NCI-H1694 (cell line): ENCODE data around the gene ZCCHC4.
A peak's percentile ranks its signal among the peaks of the same experiment; 100 is the strongest.
"Not testable (repeated sequence)": the region's sequence is repeated elsewhere in the genome, so short reads cannot be mapped to it uniquely, and the experiment has no call there.

Experiments
- DNase-seq: peaks from one replicate; lab custom pipeline; 2025; lab: John Stamatoyannopoulos, UW

ZCCHC4 gene

DNA sequence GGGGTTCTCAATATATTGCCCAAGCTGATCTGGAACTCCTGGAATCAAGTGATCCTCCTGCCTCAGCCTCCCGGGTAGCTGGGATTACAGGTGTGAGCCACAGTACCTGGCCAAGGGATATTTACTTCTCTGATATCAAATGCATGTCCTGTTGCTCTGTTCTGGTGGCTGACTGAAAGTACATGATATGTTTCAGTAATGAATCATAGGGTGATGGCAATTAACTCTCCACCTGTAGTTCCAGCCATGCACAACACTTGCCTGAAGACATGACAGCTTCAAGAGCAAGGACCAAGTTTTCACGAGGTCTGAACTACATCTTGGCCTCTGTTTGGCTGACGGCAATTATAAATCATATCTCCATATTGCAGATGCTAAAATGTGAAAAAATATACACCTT is 9.1 kb downstream of the ZCCHC4 start:
- DNase-seq, result no peak

DNA sequence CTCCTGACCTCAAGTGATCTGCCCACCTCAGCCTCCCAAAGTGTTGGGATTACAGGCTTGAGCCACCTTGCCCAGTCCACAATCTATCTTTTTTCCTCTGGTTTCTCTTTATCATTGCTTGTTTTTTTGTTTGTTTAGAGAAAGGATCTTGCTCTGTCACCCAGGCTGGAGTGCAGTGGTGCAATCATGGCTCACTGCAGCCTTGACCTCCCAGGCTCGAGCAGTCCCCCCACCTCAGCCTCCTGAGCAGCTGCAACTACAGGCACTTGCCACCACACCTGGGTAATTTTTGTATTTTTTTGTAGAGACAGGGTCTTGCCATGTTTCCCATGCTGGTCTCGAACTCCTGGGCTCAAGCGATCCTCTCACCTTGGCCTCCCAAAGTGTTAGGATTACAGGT is 15.9 kb downstream of the ZCCHC4 start:
- DNase-seq, result not testable (repeated sequence)

DNA sequence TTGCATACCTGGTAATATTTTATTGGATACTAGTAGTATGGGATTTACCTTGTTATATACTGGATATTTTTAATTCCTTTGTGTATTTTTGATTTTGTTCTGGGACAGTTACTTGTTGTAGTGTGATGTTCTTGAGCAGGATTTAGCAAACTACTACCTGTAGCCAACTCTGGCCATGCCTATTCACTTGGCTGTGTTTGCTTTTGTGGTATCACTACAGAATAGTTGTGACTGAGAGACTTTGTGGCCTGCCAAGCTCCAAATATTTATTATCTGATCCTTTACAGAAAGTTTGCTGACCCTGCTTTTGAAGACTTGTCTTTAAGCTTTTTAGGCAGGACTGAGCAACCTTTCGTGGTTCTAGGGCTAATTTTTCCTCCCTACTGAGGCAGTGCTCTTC is 17.8 kb downstream of the ZCCHC4 start:
- DNase-seq, result no peak

- no peak for DNase-seq
These were observed 18.6 kb downstream of the ZCCHC4 start for GRCh38 chr4:25330905-25331808.

DNA sequence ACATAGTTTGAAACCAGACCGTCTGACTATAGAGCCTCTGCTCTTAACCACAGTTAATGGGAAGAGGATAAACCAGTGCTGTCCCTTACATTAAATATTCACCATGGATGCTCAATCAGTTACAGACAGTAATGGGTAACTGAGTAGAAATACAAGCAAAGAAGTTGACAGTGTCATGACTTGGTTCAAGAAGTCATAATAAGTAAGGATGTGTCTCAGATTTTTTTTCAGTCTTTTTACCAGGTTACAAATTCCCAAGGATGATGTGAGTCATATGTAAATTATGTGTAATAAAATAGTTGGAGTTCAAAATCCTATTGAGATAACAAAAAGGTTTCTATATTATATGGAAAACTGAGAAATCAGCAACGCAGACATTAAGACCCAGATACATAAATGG is 31.1 kb downstream of the ZCCHC4 start:
- DNase-seq, result no peak

DNA sequence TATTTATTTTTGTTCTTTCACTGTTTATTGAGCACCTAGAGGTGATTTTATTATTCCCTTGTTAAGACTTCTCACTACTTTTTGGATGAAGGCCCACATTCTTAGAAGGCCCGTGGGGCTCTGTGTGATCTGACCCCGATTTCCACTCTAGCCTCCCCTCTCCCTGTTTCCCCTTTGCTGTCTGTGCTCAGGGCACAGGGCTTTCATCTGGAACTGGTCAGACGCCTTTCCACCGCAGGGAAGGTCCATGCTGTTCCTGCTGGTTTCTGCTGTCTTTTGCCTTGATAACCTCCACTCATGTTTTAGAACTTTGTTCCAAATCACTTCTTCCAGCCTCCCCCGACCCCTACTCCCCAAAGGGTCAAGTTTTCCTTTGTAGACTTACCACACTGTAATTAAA is 33.2 kb downstream of the ZCCHC4 start:
- DNase-seq, result no peak

- no peak for DNase-seq
These were observed 34.3 kb downstream of the ZCCHC4 start for GRCh38 chr4:25346913-25347312.

DNA sequence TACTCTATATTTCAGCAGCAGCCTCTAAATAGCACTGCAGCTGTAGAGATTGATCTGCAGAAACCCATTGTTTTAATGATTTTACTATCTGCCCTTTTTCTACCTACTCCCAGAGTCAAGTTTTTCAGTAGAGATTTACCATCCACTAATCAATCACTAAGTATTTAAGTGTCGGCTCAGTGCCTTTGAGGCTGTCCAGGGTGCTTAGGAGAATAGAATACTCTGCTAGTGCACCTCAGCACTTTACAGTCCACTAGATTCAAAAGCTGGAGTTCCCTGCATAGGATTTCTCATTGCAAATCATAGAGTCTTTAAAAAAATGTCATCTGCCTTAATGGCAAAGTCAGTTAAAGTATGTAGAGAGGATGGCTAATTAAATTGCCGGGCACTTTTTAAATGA is 34.9 kb downstream of the ZCCHC4 start:
- DNase-seq, result no peak

GRCh38 chr4:25347971-25348370 is 35.4 kb downstream of the ZCCHC4 start:
- no peak for DNase-seq

- DNase-seq, result no peak
These were observed 38.0 kb downstream of the ZCCHC4 start for GRCh38 chr4:25350561-25350960.

DNA sequence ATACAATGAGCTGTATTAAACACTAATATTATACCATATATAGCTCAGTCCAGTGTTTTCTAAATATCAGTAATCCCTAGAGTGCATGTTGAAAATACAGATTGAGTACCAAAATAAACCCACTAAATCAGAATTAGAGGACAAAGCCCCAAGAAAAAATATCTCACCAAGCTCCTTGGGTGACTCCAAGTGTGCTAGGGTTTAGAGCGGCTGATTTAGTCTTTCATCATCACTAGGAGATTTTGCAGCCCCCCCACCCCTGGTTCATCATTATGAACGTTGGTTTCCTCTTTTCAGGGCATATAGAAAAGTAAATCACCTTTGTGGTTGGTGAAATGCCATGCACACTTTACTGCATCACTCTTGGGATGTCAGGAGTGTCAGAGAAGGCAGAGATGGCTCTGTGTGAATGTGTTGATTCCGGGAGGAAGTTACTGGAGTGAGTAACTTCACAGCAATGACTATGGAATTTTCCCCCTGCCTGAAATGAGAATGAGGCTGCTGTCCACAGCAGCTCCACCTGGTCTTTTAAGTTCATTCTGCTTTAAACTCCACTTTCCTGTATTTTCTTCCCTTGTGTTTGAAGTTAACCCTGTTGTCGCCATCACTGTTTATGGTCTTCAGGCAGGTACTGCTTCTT is 39.3 kb downstream of the ZCCHC4 start:
- no peak for DNase-seq

DNA sequence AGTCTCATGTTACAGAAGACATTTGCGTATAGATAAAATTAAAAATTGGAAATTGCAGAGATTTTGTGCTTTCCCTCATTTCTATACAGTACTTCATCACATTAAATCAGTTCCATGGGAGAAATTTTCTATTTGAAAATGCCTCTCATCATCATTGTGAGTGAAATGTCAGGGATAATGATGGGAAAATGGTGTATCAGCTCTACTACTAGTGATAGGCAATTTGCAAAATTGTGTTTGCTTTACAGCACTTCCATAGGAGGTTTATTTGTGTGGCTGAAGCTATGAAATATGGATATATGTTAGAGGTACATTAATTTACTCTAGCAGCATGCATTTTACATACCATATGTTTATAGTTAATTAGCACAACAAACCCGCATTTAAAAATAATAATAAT is 43.5 kb downstream of the ZCCHC4 start:
- DNase-seq, result no peak

GRCh38 chr4:25358515-25359275 is 46.1 kb downstream of the ZCCHC4 start:
- no peak for DNase-seq

GRCh38 chr4:25361253-25361652 is 48.7 kb downstream of the ZCCHC4 start:
- no peak for DNase-seq

GRCh38 chr4:25367004-25367621 is 54.5 kb downstream of the ZCCHC4 start:
- DNase-seq, result peak; percentile 54

DNA sequence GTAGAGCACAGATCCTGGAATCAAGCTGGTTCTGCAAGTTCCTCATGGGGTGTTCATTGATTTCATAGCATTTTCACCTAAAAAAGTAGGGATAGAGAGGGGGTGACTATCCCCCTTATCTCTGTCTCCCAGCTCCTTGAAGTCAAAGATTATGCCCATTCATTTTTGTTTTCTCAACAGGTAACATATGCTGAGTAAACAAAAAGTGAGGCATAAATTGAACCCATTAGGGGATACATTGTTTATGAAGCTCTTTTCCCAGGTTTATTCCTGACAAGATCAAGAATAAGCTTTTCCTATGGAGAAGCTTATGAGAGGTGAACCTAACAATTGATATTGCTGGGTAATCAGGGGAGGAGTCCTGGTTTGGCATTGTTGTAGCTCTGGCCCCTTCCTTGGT is 55.3 kb downstream of the ZCCHC4 start:
- no peak for DNase-seq

- DNase-seq, result no peak
These were observed 55.7 kb downstream of the ZCCHC4 start for GRCh38 chr4:25368315-25368714.

DNA sequence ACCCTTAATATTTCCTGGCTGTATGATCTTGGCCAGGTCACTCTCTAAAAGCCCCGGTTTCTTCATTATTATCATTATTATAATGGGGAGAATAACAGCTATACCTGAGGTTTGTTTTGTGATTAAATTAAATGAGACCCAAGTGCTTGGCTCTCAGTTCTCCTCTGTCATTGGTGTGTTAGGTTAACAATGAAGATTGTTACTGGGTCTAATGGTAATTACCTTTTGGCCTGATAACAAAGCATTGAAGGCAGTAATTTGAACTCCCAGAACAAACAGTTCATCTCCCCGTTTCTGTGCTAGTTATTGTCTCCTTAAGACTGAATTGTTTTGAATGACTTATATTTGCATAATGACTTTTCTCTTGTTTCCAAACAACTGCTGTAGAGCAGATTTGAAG is 57.7 kb downstream of the ZCCHC4 start:
- no peak for DNase-seq

DNA sequence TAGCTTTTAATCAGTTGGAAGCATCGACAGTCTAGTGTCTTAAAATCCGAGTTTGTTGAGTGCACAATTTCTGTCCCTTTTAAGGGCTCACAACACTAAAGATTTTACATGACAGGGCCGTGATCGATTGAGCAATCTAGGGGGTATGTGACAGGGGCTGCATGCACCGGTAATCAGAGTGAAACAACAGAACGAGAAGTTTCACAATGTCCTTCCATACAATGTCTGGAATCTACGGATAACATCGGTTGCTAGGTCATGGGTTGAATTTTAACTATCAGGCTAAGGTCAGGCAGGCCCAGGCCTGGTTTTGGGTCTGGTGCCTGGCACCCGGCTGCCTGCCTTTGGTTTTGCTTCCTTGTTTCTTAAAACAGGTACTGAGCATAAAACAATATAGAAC is 60.0 kb downstream of the ZCCHC4 start:
- not testable (repeated sequence) for DNase-seq

DNA sequence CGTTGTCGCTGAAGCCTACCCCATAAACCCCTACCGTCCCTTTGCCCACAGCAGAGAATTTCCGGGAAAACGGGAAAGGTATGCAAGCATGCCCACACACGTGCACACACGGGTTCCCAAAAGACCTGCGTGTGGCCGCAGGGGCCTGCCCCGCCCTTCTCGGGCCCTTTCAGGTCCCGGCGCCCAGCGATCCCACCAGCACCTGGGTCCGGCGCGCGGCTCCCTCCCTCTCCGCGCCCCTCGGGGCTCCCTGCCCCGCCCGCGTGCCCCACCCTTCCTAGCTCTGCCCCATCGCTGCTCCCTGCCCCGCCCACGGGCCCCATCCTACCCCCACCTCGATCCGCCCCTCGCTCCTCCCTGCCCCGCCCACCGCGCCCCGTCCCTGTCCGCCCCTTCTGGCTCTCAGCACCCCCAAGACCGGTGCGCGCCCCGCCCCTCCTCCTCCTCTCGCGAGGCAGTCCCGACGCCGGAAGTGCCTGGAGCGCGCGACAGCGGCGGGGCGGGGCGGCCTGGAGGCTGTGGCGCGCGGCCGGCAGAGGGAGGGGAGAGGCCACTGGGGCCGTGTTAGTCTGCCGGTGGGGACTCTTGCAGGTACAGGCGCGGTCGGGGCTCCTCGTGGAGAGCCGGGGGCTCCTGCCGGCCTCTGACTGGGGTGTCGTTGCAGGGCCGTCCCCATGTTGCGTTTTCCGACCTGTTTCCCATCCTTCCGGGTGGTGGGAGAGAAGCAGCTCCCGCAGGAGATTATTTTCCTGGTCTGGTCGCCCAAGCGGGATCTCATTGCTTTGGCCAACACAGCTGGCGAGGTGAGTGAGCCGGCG is 64.4 kb downstream of the ZCCHC4 start, which contains the start of gene ANAPC4:
ANAPC4 (plus strand) TSS at position 510 of the 818 bp plus-strand sequence; CDS start at position 675, 165 bp downstream.
- DNase-seq, result peak; percentile 80
